ENCODE results near the gene SLC35E1. TPM values are rescaled to one million over a fixed set of nuclear protein-coding genes. Genes with fewer than 3 reads are reported as not detected.

The SLC35E1 gene
- polyA plus RNA-seq, 1 experiment = 55.6 TPM

- POLR2A ChIA-PET = no interaction called here
- no peak for TF ChIP-seq CTCF (IDR thresholded peaks at IDR 0.05; ENCODE audit: insufficient read depth, low read depth, low read length)
- CTCF ChIA-PET = interaction anchor here (1.0 kb wide), 1 partner anchor 12 kb away, joined by 5 read pairs; no protein-coding TSS in a partner anchor
- Histone ChIP-seq H3K27me3 (ENCODE audit: control insufficient read depth, insufficient read depth, low read length) (no peaks in the 10 kb centered on the region), H3K36me3 (ENCODE audit: control insufficient read depth, insufficient read depth, low read length) (no peaks in the 10 kb centered on the region), H3K4me3 (ENCODE audit: low read depth, low read length) (no peak overlapping the region)
- no peak for DNase-seq (ENCODE audit: low read depth)
Measured at GRCh38 chr19:16599655-16600346, 27.6 kb upstream of the SLC35E1 start.

- POLR2A ChIA-PET = no interaction called here
- no peak for DNase-seq (ENCODE audit: low read depth)
- CTCF ChIA-PET = interaction anchor here (1.0 kb wide), 1 partner anchor 11 kb away, joined by 5 read pairs; no protein-coding TSS in a partner anchor
- Histone ChIP-seq H3K4me3 (ENCODE audit: low read depth, low read length) (no peak overlapping the region), H3K27me3 (ENCODE audit: control insufficient read depth, insufficient read depth, low read length) (no peaks in the 10 kb centered on the region), H3K36me3 (ENCODE audit: control insufficient read depth, insufficient read depth, low read length) (0 out of 2 replicates have a peak, but pooled peaks cover 2% of the 10 kb centered on the region)
- no peak for TF ChIP-seq CTCF (IDR thresholded peaks at IDR 0.05; ENCODE audit: insufficient read depth, low read depth, low read length)
Measured at GRCh38 chr19:16598848-16599247, 26.6 kb upstream of the SLC35E1 start.

- Histone ChIP-seq H3K36me3 (ENCODE audit: control insufficient read depth, insufficient read depth, low read length) (0 out of 2 replicates have a peak, but pooled peaks cover 4% of the 10 kb centered on the region), H3K27me3 (ENCODE audit: control insufficient read depth, insufficient read depth, low read length) (no peaks in the 10 kb centered on the region), H3K4me3 (ENCODE audit: low read depth, low read length) (no peak overlapping the region)
- TF ChIP-seq CTCF (IDR thresholded peaks at IDR 0.05; ENCODE audit: insufficient read depth, low read depth, low read length) = no peak
- CTCF ChIA-PET = interaction anchor here (1.5 kb wide), 1 partner anchor 16 kb away, joined by 3 read pairs; no protein-coding TSS in a partner anchor
- POLR2A ChIA-PET = no interaction called here
- no peak for DNase-seq (ENCODE audit: low read depth)
Measured at GRCh38 chr19:16596399-16596798, 24.2 kb upstream of the SLC35E1 start.

GRCh38 chr19:16595097-16595496, 22.9 kb upstream of the SLC35E1 start:
- POLR2A ChIA-PET = no interaction called here
- CTCF ChIA-PET = interaction anchor here (1.5 kb wide), 1 partner anchor 14 kb away, joined by 3 read pairs; no protein-coding TSS in a partner anchor
- Histone ChIP-seq H3K4me3 (ENCODE audit: low read depth, low read length) (no peak overlapping the region), H3K27me3 (ENCODE audit: control insufficient read depth, insufficient read depth, low read length) (no peaks in the 10 kb centered on the region), H3K36me3 (ENCODE audit: control insufficient read depth, insufficient read depth, low read length) (0 out of 2 replicates have a peak, but pooled peaks cover 4% of the 10 kb centered on the region)
- no peak for DNase-seq (ENCODE audit: low read depth)
- no peak for TF ChIP-seq CTCF (IDR thresholded peaks at IDR 0.05; ENCODE audit: insufficient read depth, low read depth, low read length)

- Histone ChIP-seq H3K4me3 (ENCODE audit: low read depth, low read length) (no peak overlapping the region), H3K36me3 (ENCODE audit: control insufficient read depth, insufficient read depth, low read length) (0 out of 2 replicates have a peak, but pooled peaks cover 4% of the 10 kb centered on the region), H3K27me3 (ENCODE audit: control insufficient read depth, insufficient read depth, low read length) (no peaks in the 10 kb centered on the region)
- ChIA-PET POLR2A (no interaction called here), CTCF (no interaction called here)
- no peak for DNase-seq (ENCODE audit: low read depth)
- TF ChIP-seq CTCF (IDR thresholded peaks at IDR 0.05; ENCODE audit: insufficient read depth, low read depth, low read length) = no peak
Measured at GRCh38 chr19:16594681-16595091, 22.5 kb upstream of the SLC35E1 start.

Data from BJ (cell line).